Testis (tissue), 2 donors: ENCODE measurements around the gene HIF1AN.

Source experiments
- POLR2A ChIP-seq: fragments of 450-650 bp; IDR thresholded peaks from one replicate; pipeline ENCODE4 v1.6.1; 2017; ENCODE audit warnings: antibody characterized with exemption, mild to moderate bottlenecking, moderate library complexity
- TF ChIP-seq, protein P1 (sequence below), 3 experiments: fragments of 450-650 bp in 2 of 3; fragments of 200-600 bp in 1 of 3; sonication (generic) in 1 of 3; IDR thresholded peaks; one replicate each; pipeline ENCODE4 v1.5.1; 2016 to 2019; ENCODE audit warnings: antibody characterized with exemption in 3 of 3, mild to moderate bottlenecking in 2 of 3, moderate library complexity in 1 of 3

- no peak for TF ChIP-seq POLR2A
- TF ChIP-seq, protein P1, sequence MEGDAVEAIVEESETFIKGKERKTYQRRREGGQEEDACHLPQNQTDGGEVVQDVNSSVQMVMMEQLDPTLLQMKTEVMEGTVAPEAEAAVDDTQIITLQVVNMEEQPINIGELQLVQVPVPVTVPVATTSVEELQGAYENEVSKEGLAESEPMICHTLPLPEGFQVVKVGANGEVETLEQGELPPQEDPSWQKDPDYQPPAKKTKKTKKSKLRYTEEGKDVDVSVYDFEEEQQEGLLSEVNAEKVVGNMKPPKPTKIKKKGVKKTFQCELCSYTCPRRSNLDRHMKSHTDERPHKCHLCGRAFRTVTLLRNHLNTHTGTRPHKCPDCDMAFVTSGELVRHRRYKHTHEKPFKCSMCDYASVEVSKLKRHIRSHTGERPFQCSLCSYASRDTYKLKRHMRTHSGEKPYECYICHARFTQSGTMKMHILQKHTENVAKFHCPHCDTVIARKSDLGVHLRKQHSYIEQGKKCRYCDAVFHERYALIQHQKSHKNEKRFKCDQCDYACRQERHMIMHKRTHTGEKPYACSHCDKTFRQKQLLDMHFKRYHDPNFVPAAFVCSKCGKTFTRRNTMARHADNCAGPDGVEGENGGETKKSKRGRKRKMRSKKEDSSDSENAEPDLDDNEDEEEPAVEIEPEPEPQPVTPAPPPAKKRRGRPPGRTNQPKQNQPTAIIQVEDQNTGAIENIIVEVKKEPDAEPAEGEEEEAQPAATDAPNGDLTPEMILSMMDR (IDR thresholded peaks at IDR 0.05): no peak
Measured at GRCh38 chr10:100501423-100501822, 34.3 kb upstream of the HIF1AN start.
